ENCODE measurements around the gene KIAA1614. TPM values are rescaled to one million over a fixed set of nuclear protein-coding genes. Genes with fewer than 3 reads are reported as not detected.
A peak's percentile ranks its signal among the peaks of the same experiment; 100 is the strongest.

Gene KIAA1614
- 1.2 TPM for polyA plus RNA-seq (2013, experiment 1 of 2)
- polyA plus RNA-seq (2013, experiment 2 of 2) = 1.4 TPM

GRCh38 chr1:180912801-180913565, at the start of gene KIAA1614:
TSS of gene KIAA1614 (plus strand) at chr1:180912897. CDS start at chr1:180913244, 347 bp downstream.
- peak within 1 kb of the TSS; percentile 5 for H3K27ac ChIP-seq (ENCODE audit: low read depth, low read length, severe bottlenecking)
- peak within 1 kb of the TSS; percentile 49 for H3K4me3 ChIP-seq (ENCODE audit: extremely low read depth, insufficient read depth, low read length, poor library complexity, severe bottlenecking)
- WGBS, 2 experiments (ENCODE audit: insufficient coverage in 2 of 2) = 1 to 2% methylated on average over 60 to 65 of the region's 76 CpGs
- no peaks in the 10 kb centered on the region for H3K9me3 ChIP-seq (ENCODE audit: control insufficient read depth, low read length)
- no peaks in the 10 kb centered on the region for H3K36me3 ChIP-seq (ENCODE audit: control insufficient read depth, insufficient read depth, low read length)
- H3K4me1 ChIP-seq (ENCODE audit: control insufficient read depth, insufficient read depth, low read length, poor library complexity, severe bottlenecking) = no peaks in the 10 kb centered on the region

- peaks cover 8% of the 10 kb centered on the region for H3K36me3 ChIP-seq (ENCODE audit: control insufficient read depth, insufficient read depth, low read length)
- H3K9me3 ChIP-seq (ENCODE audit: control insufficient read depth, low read length) = no peaks in the 10 kb centered on the region
- H3K4me1 ChIP-seq (ENCODE audit: control insufficient read depth, insufficient read depth, low read length, poor library complexity, severe bottlenecking) = no peaks in the 10 kb centered on the region
- no CpG with 5 or more reads among the region's 6 CpGs for WGBS, 2 experiments (ENCODE audit: insufficient coverage in 2 of 2)
- no peak overlapping the region for H3K4me3 ChIP-seq (ENCODE audit: extremely low read depth, insufficient read depth, low read length, poor library complexity, severe bottlenecking)
- H3K27ac ChIP-seq (ENCODE audit: low read depth, low read length, severe bottlenecking) = no peak overlapping the region
Observed at GRCh38 chr1:180863158-180863775, 49.4 kb upstream of the KIAA1614 start.

- Histone ChIP-seq H3K27ac (ENCODE audit: low read depth, low read length, severe bottlenecking) (no peak overlapping the region), H3K4me3 (ENCODE audit: extremely low read depth, insufficient read depth, low read length, poor library complexity, severe bottlenecking) (no peak overlapping the region), H3K36me3 (ENCODE audit: control insufficient read depth, insufficient read depth, low read length) (peaks cover 4% of the 10 kb centered on the region), H3K4me1 (ENCODE audit: control insufficient read depth, insufficient read depth, low read length, poor library complexity, severe bottlenecking) (no peaks in the 10 kb centered on the region), H3K9me3 (ENCODE audit: control insufficient read depth, low read length) (no peaks in the 10 kb centered on the region)
- 40 to 88% methylated on average over 1 to 3 of the region's 6 CpGs for WGBS, 2 experiments (ENCODE audit: insufficient coverage in 2 of 2)
Observed at GRCh38 chr1:180881806-180882509, 30.7 kb upstream of the KIAA1614 start.

GRCh38 chr1:180884588-180885300, 28.0 kb upstream of the KIAA1614 start:
- no peak overlapping the region for H3K27ac ChIP-seq (ENCODE audit: low read depth, low read length, severe bottlenecking)
- no peaks in the 10 kb centered on the region for H3K4me1 ChIP-seq (ENCODE audit: control insufficient read depth, insufficient read depth, low read length, poor library complexity, severe bottlenecking)
- H3K36me3 ChIP-seq (ENCODE audit: control insufficient read depth, insufficient read depth, low read length) = peaks cover 4% of the 10 kb centered on the region
- H3K4me3 ChIP-seq (ENCODE audit: extremely low read depth, insufficient read depth, low read length, poor library complexity, severe bottlenecking) = no peak overlapping the region
- WGBS, 2 experiments (ENCODE audit: insufficient coverage in 2 of 2) = 92% methylated on average over 2 of the region's 3 CpGs; no CpG with 5 or more reads in 1 of the 2 experiments
- no peaks in the 10 kb centered on the region for H3K9me3 ChIP-seq (ENCODE audit: control insufficient read depth, low read length)

GRCh38 chr1:180886338-180886737, 26.4 kb upstream of the KIAA1614 start:
- no peak overlapping the region for H3K4me3 ChIP-seq (ENCODE audit: extremely low read depth, insufficient read depth, low read length, poor library complexity, severe bottlenecking)
- no peaks in the 10 kb centered on the region for H3K4me1 ChIP-seq (ENCODE audit: control insufficient read depth, insufficient read depth, low read length, poor library complexity, severe bottlenecking)
- WGBS, 2 experiments (ENCODE audit: insufficient coverage in 2 of 2) = 100% methylated on average over 1 of the region's 2 CpGs; no CpG with 5 or more reads in 1 of the 2 experiments
- H3K36me3 ChIP-seq (ENCODE audit: control insufficient read depth, insufficient read depth, low read length) = no peaks in the 10 kb centered on the region
- H3K27ac ChIP-seq (ENCODE audit: low read depth, low read length, severe bottlenecking) = no peak overlapping the region
- no peaks in the 10 kb centered on the region for H3K9me3 ChIP-seq (ENCODE audit: control insufficient read depth, low read length)

- Histone ChIP-seq H3K27ac (ENCODE audit: low read depth, low read length, severe bottlenecking) (no peak overlapping the region), H3K4me1 (ENCODE audit: control insufficient read depth, insufficient read depth, low read length, poor library complexity, severe bottlenecking) (no peaks in the 10 kb centered on the region), H3K9me3 (ENCODE audit: control insufficient read depth, low read length) (no peaks in the 10 kb centered on the region), H3K4me3 (ENCODE audit: extremely low read depth, insufficient read depth, low read length, poor library complexity, severe bottlenecking) (no peak overlapping the region), H3K36me3 (ENCODE audit: control insufficient read depth, insufficient read depth, low read length) (no peaks in the 10 kb centered on the region)
- 95% methylated on average over 3 to 5 of the region's 7 CpGs for WGBS, 2 experiments (ENCODE audit: insufficient coverage in 2 of 2)
Observed at GRCh38 chr1:180887841-180888240, 24.9 kb upstream of the KIAA1614 start.

- H3K4me3 ChIP-seq (ENCODE audit: extremely low read depth, insufficient read depth, low read length, poor library complexity, severe bottlenecking) = no peak overlapping the region
- no peaks in the 10 kb centered on the region for H3K36me3 ChIP-seq (ENCODE audit: control insufficient read depth, insufficient read depth, low read length)
- H3K27ac ChIP-seq (ENCODE audit: low read depth, low read length, severe bottlenecking) = no peak overlapping the region
- WGBS, 2 experiments (ENCODE audit: insufficient coverage in 2 of 2) = 92% methylated on average over 1 of the region's 1 CpG; no CpG with 5 or more reads in 1 of the 2 experiments
- H3K4me1 ChIP-seq (ENCODE audit: control insufficient read depth, insufficient read depth, low read length, poor library complexity, severe bottlenecking) = no peaks in the 10 kb centered on the region
- no peaks in the 10 kb centered on the region for H3K9me3 ChIP-seq (ENCODE audit: control insufficient read depth, low read length)
Observed at GRCh38 chr1:180888870-180889269, 23.8 kb upstream of the KIAA1614 start.

GRCh38 chr1:180889325-180889724, 23.4 kb upstream of the KIAA1614 start:
- Histone ChIP-seq H3K36me3 (ENCODE audit: control insufficient read depth, insufficient read depth, low read length) (no peaks in the 10 kb centered on the region), H3K27ac (ENCODE audit: low read depth, low read length, severe bottlenecking) (no peak overlapping the region), H3K4me1 (ENCODE audit: control insufficient read depth, insufficient read depth, low read length, poor library complexity, severe bottlenecking) (no peaks in the 10 kb centered on the region), H3K4me3 (ENCODE audit: extremely low read depth, insufficient read depth, low read length, poor library complexity, severe bottlenecking) (no peak overlapping the region), H3K9me3 (ENCODE audit: control insufficient read depth, low read length) (no peaks in the 10 kb centered on the region)
- WGBS, 2 experiments (ENCODE audit: insufficient coverage in 2 of 2) = no CpG with 5 or more reads among the region's 2 CpGs

GRCh38 chr1:180892272-180892671, 20.4 kb upstream of the KIAA1614 start:
- peaks cover 3% of the 10 kb centered on the region for H3K36me3 ChIP-seq (ENCODE audit: control insufficient read depth, insufficient read depth, low read length)
- H3K27ac ChIP-seq (ENCODE audit: low read depth, low read length, severe bottlenecking) = no peak overlapping the region
- H3K9me3 ChIP-seq (ENCODE audit: control insufficient read depth, low read length) = no peaks in the 10 kb centered on the region
- no peaks in the 10 kb centered on the region for H3K4me1 ChIP-seq (ENCODE audit: control insufficient read depth, insufficient read depth, low read length, poor library complexity, severe bottlenecking)
- no peak overlapping the region for H3K4me3 ChIP-seq (ENCODE audit: extremely low read depth, insufficient read depth, low read length, poor library complexity, severe bottlenecking)
- WGBS, 2 experiments (ENCODE audit: insufficient coverage in 2 of 2) = 93 to 98% methylated on average over 5 of the region's 5 CpGs

- Histone ChIP-seq H3K36me3 (ENCODE audit: control insufficient read depth, insufficient read depth, low read length) (peaks cover 3% of the 10 kb centered on the region), H3K4me1 (ENCODE audit: control insufficient read depth, insufficient read depth, low read length, poor library complexity, severe bottlenecking) (no peaks in the 10 kb centered on the region), H3K4me3 (ENCODE audit: extremely low read depth, insufficient read depth, low read length, poor library complexity, severe bottlenecking) (no peak overlapping the region), H3K27ac (ENCODE audit: low read depth, low read length, severe bottlenecking) (no peak overlapping the region), H3K9me3 (ENCODE audit: control insufficient read depth, low read length) (no peaks in the 10 kb centered on the region)
- WGBS, 2 experiments (ENCODE audit: insufficient coverage in 2 of 2) = 100% methylated on average over 1 of the region's 2 CpGs; no CpG with 5 or more reads in 1 of the 2 experiments
Observed at GRCh38 chr1:180892675-180893074, 20.0 kb upstream of the KIAA1614 start.
